ENCODE results near the gene ALAD. TPM values are rescaled to one million over a fixed set of nuclear protein-coding genes. Genes with fewer than 3 reads are reported as not detected.

ALAD gene
- total RNA-seq, 4 donors from 2014 or later, result 19.1 to 52.0 (median 33.5) TPM

GRCh38 chr9:113391917-113392316 is 9.2 kb downstream of the ALAD start:
- TF ChIP-seq POLR2A (IDR thresholded peaks at IDR 0.05) (no peak), CTCF (IDR thresholded peaks at IDR 0.05) (no peak)
- 89 to 95% methylated on average over 3 to 4 of the region's 7 CpGs for WGBS, 2 donors
- no peaks in the 10 kb centered on the region for H3K27me3 ChIP-seq
- H3K36me3 ChIP-seq, result peaks cover 38 to 88% (median 38%) of the 10 kb centered on the region in 3 donors
- peaks cover 0 to 2% (median 0%) of the 10 kb centered on the region in 3 donors for H3K4me1 ChIP-seq
- H3K4me3 ChIP-seq, result no peak overlapping the region
- intact Hi-C loops (cut with DNase I), result no loop called here
- DNase-seq, result no peak
- no peak overlapping the region for H3K27ac ChIP-seq
- H3K9me3 ChIP-seq, result no peaks in the 10 kb centered on the region

GRCh38 chr9:113390192-113390960 is 10.7 kb downstream of the ALAD start:
- H3K27ac ChIP-seq, result no peak overlapping the region
- no peak for DNase-seq
- H3K4me1 ChIP-seq, result peaks cover 0 to 5% (median 3%) of the 10 kb centered on the region in 3 donors
- intact Hi-C loops (cut with DNase I), result no loop called here
- no peak for TF ChIP-seq CTCF (IDR thresholded peaks at IDR 0.05)
- 90 to 100% methylated on average over 1 to 4 of the region's 17 CpGs for WGBS, 2 donors
- no peaks in the 10 kb centered on the region for H3K9me3 ChIP-seq
- peaks cover 38 to 96% (median 38%) of the 10 kb centered on the region in 3 donors for H3K36me3 ChIP-seq
- H3K4me3 ChIP-seq, result no peak overlapping the region
- no peaks in the 10 kb centered on the region for H3K27me3 ChIP-seq

- no peak for DNase-seq
- Histone ChIP-seq H3K27me3 (no peaks in the 10 kb centered on the region), H3K9me3 (no peaks in the 10 kb centered on the region), H3K4me1 (peaks cover 0 to 9% (median 5%) of the 10 kb centered on the region in 3 donors), H3K36me3 (peaks cover 38 to 87% (median 38%) of the 10 kb centered on the region in 3 donors), H3K4me3 (no peak overlapping the region), H3K27ac (no peak overlapping the region)
- 90 to 100% methylated on average over 2 to 3 of the region's 11 CpGs for WGBS, 2 donors
- TF ChIP-seq POLR2A (IDR thresholded peaks at IDR 0.05) (no peak), CTCF (IDR thresholded peaks at IDR 0.05) (no peak)
- intact Hi-C loops (cut with DNase I), result no loop called here
Observed at GRCh38 chr9:113389451-113389850, 11.6 kb downstream of the ALAD start.

GRCh38 chr9:113388833-113389232 is 12.3 kb downstream of the ALAD start:
- H3K27ac ChIP-seq, result no peak overlapping the region
- no peak overlapping the region for H3K4me3 ChIP-seq
- H3K36me3 ChIP-seq, result peaks cover 38 to 80% (median 38%) of the 10 kb centered on the region in 3 donors
- TF ChIP-seq CTCF (IDR thresholded peaks at IDR 0.05), result no peak
- TF ChIP-seq POLR2A (IDR thresholded peaks at IDR 0.05), result no peak
- H3K9me3 ChIP-seq, result no peaks in the 10 kb centered on the region
- peaks cover 0 to 13% (median 5%) of the 10 kb centered on the region in 3 donors for H3K4me1 ChIP-seq
- no peaks in the 10 kb centered on the region for H3K27me3 ChIP-seq
- WGBS, 2 donors, result 86% methylated on average over 6 of the region's 13 CpGs; no CpG with 5 or more reads in 1 of the 2 donors
- no peak for DNase-seq
- intact Hi-C loops (cut with DNase I), result no loop called here

GRCh38 chr9:113387560-113388230 is 13.4 kb downstream of the ALAD start:
- intact Hi-C loops (cut with DNase I), result no loop called here
- 72 to 82% methylated on average over 6 to 7 of the region's 9 CpGs for WGBS, 2 donors
- no peaks in the 10 kb centered on the region for H3K9me3 ChIP-seq
- no peak overlapping the region for H3K4me3 ChIP-seq
- peak overlapping the region in 3 of 4 donors; percentile 56 to 72 (median 63) for H3K27ac ChIP-seq
- H3K27me3 ChIP-seq, result no peaks in the 10 kb centered on the region
- peaks cover 38 to 69% (median 38%) of the 10 kb centered on the region in 3 donors for H3K36me3 ChIP-seq
- TF ChIP-seq CTCF (IDR thresholded peaks at IDR 0.05) (no peak), POLR2A (IDR thresholded peaks at IDR 0.05) (no peak)
- DNase-seq, result no peak
- H3K4me1 ChIP-seq, result peaks cover 0 to 25% (median 5%) of the 10 kb centered on the region in 3 donors
